ENCODE results near the gene LIPN. TPM values are rescaled to one million over a fixed set of nuclear protein-coding genes. Genes with fewer than 3 reads are reported as not detected.

The LIPN gene
- total RNA-seq, 3 donors from 2014 or later (not counting 1 experiment from before 2014, with no cell fraction given): 0.66 to 0.83 TPM; not detected in 1

GRCh38 chr10:88742448-88742847 is 17.4 kb upstream of the LIPN start:
- Histone ChIP-seq H3K36me3 (ENCODE audit: control insufficient read depth, insufficient read depth, low read length) (no peaks in the 10 kb centered on the region), H3K27me3 (ENCODE audit: control insufficient read depth, insufficient read depth, low read length) (no peaks in the 10 kb centered on the region), H3K27ac (ENCODE audit: low read length) (no peak overlapping the region), H3K4me1 (ENCODE audit: control insufficient read depth, insufficient read depth, low read length) (no peaks in the 10 kb centered on the region), H3K9me3 (ENCODE audit: control insufficient read depth, insufficient read depth, low read length) (no peaks in the 10 kb centered on the region), H3K4me3 (ENCODE audit: low read length) (no peak overlapping the region)
- H3K27me3 Mint-ChIP-seq (ENCODE audit: low read depth in 2 of 2): peaks cover 5 to 35% of the 10 kb centered on the region in 2 donors
- H3K27ac Mint-ChIP-seq: no peak overlapping the region
- peaks cover 10% of the 10 kb centered on the region for H3K36me3 Mint-ChIP-seq
- intact Hi-C loops (cut with micrococcal nuclease): no loop called here
- whole genome bisulfite sequencing (ENCODE audit: insufficient coverage): no CpG with 5 or more reads among the region's 1 CpG
- ATAC-seq (no peak), DNase-seq (no peak)
- H3K4me1 Mint-ChIP-seq: no peaks in the 10 kb centered on the region
- no peak for TF ChIP-seq CTCF (IDR thresholded peaks at IDR 0.05)
- H3K9me3 Mint-ChIP-seq: peaks cover 3 to 4% of the 10 kb centered on the region in 2 donors
- no peak overlapping the region for H3K4me3 Mint-ChIP-seq

GRCh38 chr10:88744002-88744401 is 15.8 kb upstream of the LIPN start:
- Mint-ChIP-seq H3K27ac (no peak overlapping the region), H3K27me3 (ENCODE audit: low read depth in 2 of 2) (peaks cover 5 to 24% of the 10 kb centered on the region in 2 donors)
- no peak for TF ChIP-seq CTCF (IDR thresholded peaks at IDR 0.05)

GRCh38 chr10:88745633-88746032 is 14.2 kb upstream of the LIPN start:
- no peak overlapping the region for H3K27ac ChIP-seq (ENCODE audit: low read length)
- no peaks in the 10 kb centered on the region for H3K36me3 ChIP-seq (ENCODE audit: control insufficient read depth, insufficient read depth, low read length)
- DNase-seq: no peak
- H3K4me1 Mint-ChIP-seq: no peaks in the 10 kb centered on the region
- TF ChIP-seq CTCF (IDR thresholded peaks at IDR 0.05): no peak
- H3K4me3 Mint-ChIP-seq: no peak overlapping the region
- H3K9me3 ChIP-seq (ENCODE audit: control insufficient read depth, insufficient read depth, low read length): no peaks in the 10 kb centered on the region
- H3K27ac Mint-ChIP-seq: no peak overlapping the region
- WGBS (ENCODE audit: insufficient coverage): 93% methylated on average over 1 of the region's 1 CpG
- H3K9me3 Mint-ChIP-seq: peaks cover 3 to 4% of the 10 kb centered on the region in 2 donors
- H3K4me1 ChIP-seq (ENCODE audit: control insufficient read depth, insufficient read depth, low read length): no peaks in the 10 kb centered on the region
- no peak for ATAC-seq
- peaks cover 10% of the 10 kb centered on the region for H3K36me3 Mint-ChIP-seq
- no peak overlapping the region for H3K4me3 ChIP-seq (ENCODE audit: low read length)
- intact Hi-C loops (cut with micrococcal nuclease): no loop called here
- no peaks in the 10 kb centered on the region for H3K27me3 ChIP-seq (ENCODE audit: control insufficient read depth, insufficient read depth, low read length)
- peaks cover 5 to 14% of the 10 kb centered on the region in 2 donors for H3K27me3 Mint-ChIP-seq (ENCODE audit: low read depth in 2 of 2)

More at GRCh38 chr10:88744002-88744401, 15.8 kb upstream of the LIPN start:
- WGBS (ENCODE audit: insufficient coverage): 96% methylated on average over 5 of the region's 5 CpGs
- intact Hi-C loops (cut with micrococcal nuclease): no loop called here
- no peak overlapping the region for H3K27ac ChIP-seq (ENCODE audit: low read length)
- no peaks in the 10 kb centered on the region for H3K27me3 ChIP-seq (ENCODE audit: control insufficient read depth, insufficient read depth, low read length)
- H3K36me3 ChIP-seq (ENCODE audit: control insufficient read depth, insufficient read depth, low read length): no peaks in the 10 kb centered on the region
- ATAC-seq (no peak), DNase-seq (no peak)
- no peak overlapping the region for H3K4me3 Mint-ChIP-seq
- no peaks in the 10 kb centered on the region for H3K9me3 ChIP-seq (ENCODE audit: control insufficient read depth, insufficient read depth, low read length)
- peaks cover 10% of the 10 kb centered on the region for H3K36me3 Mint-ChIP-seq
- H3K9me3 Mint-ChIP-seq: peaks cover 3 to 4% of the 10 kb centered on the region in 2 donors
- no peaks in the 10 kb centered on the region for H3K4me1 ChIP-seq (ENCODE audit: control insufficient read depth, insufficient read depth, low read length)
- H3K4me1 Mint-ChIP-seq: no peaks in the 10 kb centered on the region
- no peak overlapping the region for H3K4me3 ChIP-seq (ENCODE audit: low read length)

- Mint-ChIP-seq H3K27ac (no peak overlapping the region), H3K36me3 (no peaks in the 10 kb centered on the region), H3K9me3 (no peaks in the 10 kb centered on the region), H3K4me3 (no peak overlapping the region), H3K27me3 (ENCODE audit: low read depth in 2 of 2) (peaks cover 4 to 6% of the 10 kb centered on the region in 2 donors), H3K4me1 (no peaks in the 10 kb centered on the region)
- H3K4me3 ChIP-seq (ENCODE audit: low read length): no peak overlapping the region
- H3K9me3 ChIP-seq (ENCODE audit: control insufficient read depth, insufficient read depth, low read length): no peaks in the 10 kb centered on the region
- no peaks in the 10 kb centered on the region for H3K4me1 ChIP-seq (ENCODE audit: control insufficient read depth, insufficient read depth, low read length)
- H3K36me3 ChIP-seq (ENCODE audit: control insufficient read depth, insufficient read depth, low read length): no peaks in the 10 kb centered on the region
- no peak for TF ChIP-seq CTCF (IDR thresholded peaks at IDR 0.05)
- H3K27me3 ChIP-seq (ENCODE audit: control insufficient read depth, insufficient read depth, low read length): no peaks in the 10 kb centered on the region
- no peak overlapping the region for H3K27ac ChIP-seq (ENCODE audit: low read length)
- DNase-seq: no peak
- ATAC-seq: no peak
- intact Hi-C loops (cut with micrococcal nuclease): no loop called here
Measured at GRCh38 chr10:88754287-88754686, 5.5 kb upstream of the LIPN start.
